ENCODE data around the gene TRPM1. TPM values are rescaled to one million over a fixed set of nuclear protein-coding genes. Genes with fewer than 3 reads are reported as not detected.

The TRPM1 gene
- total RNA-seq, 4 donors from 2014 or later: not detected

- no peaks in the 10 kb centered on the region for H3K4me1 ChIP-seq
- no peaks in the 10 kb centered on the region for H3K9me3 ChIP-seq
- H3K27ac ChIP-seq: no peak overlapping the region
- 47% methylated on average over 3 of the region's 4 CpGs; no CpG with 5 or more reads in 1 of the 2 donors for whole genome bisulfite sequencing, 2 donors (ENCODE audit: low coverage in 1 of 2)
- TF ChIP-seq POLR2A (IDR thresholded peaks at IDR 0.05) (no peak), EP300 (IDR thresholded peaks at IDR 0.05) (no peak), CTCF (IDR thresholded peaks at IDR 0.05) (no peak), POLR2AphosphoS5 (IDR thresholded peaks at IDR 0.05) (no peak)
- H3K36me3 ChIP-seq: no peaks in the 10 kb centered on the region
- no peak overlapping the region for H3K4me3 ChIP-seq
- no peak for ATAC-seq
- peaks cover 7% of the 10 kb centered on the region for H3K27me3 ChIP-seq
Observed at GRCh38 chr15:31102039-31102321, 455 bp upstream of the TRPM1 start.

GRCh38 chr15:31100738-31101137, 787 bp downstream of the TRPM1 start:
- no peak overlapping the region for H3K4me3 ChIP-seq
- no peaks in the 10 kb centered on the region for H3K36me3 ChIP-seq
- no peak for TF ChIP-seq POLR2A (IDR thresholded peaks at IDR 0.05)
- no peak for TF ChIP-seq POLR2AphosphoS5 (IDR thresholded peaks at IDR 0.05)
- no peak for TF ChIP-seq EP300 (IDR thresholded peaks at IDR 0.05)
- no peak for TF ChIP-seq CTCF (IDR thresholded peaks at IDR 0.05)
- no peaks in the 10 kb centered on the region for H3K9me3 ChIP-seq
- H3K27ac ChIP-seq: no peak overlapping the region
- H3K27me3 ChIP-seq: peaks cover 16% of the 10 kb centered on the region
- ATAC-seq: no peak
- H3K4me1 ChIP-seq: no peaks in the 10 kb centered on the region
- WGBS, 2 donors (ENCODE audit: low coverage in 1 of 2): 61 to 79% methylated on average over 5 of the region's 6 CpGs

GRCh38 chr15:31098953-31099740, 2.4 kb downstream of the TRPM1 start:
- Histone ChIP-seq H3K9me3 (no peaks in the 10 kb centered on the region), H3K4me1 (no peaks in the 10 kb centered on the region), H3K27me3 (peaks cover 16% of the 10 kb centered on the region), H3K36me3 (no peaks in the 10 kb centered on the region), H3K27ac (no peak overlapping the region), H3K4me3 (no peak overlapping the region)
- 53 to 75% methylated on average over 4 of the region's 4 CpGs for WGBS, 2 donors (ENCODE audit: low coverage in 1 of 2)
- TF ChIP-seq POLR2A (IDR thresholded peaks at IDR 0.05) (no peak), POLR2AphosphoS5 (IDR thresholded peaks at IDR 0.05) (no peak), EP300 (IDR thresholded peaks at IDR 0.05) (no peak), CTCF (IDR thresholded peaks at IDR 0.05) (no peak)
- no peak for ATAC-seq

GRCh38 chr15:31098491-31098917, 3.0 kb downstream of the TRPM1 start:
- WGBS, 2 donors (ENCODE audit: low coverage in 1 of 2): 50% methylated on average over 5 of the region's 6 CpGs; no CpG with 5 or more reads in 1 of the 2 donors
- Histone ChIP-seq H3K4me3 (no peak overlapping the region), H3K27ac (no peak overlapping the region), H3K27me3 (peaks cover 16% of the 10 kb centered on the region), H3K36me3 (no peaks in the 10 kb centered on the region), H3K9me3 (no peaks in the 10 kb centered on the region), H3K4me1 (no peaks in the 10 kb centered on the region)
- ATAC-seq: no peak
- no peak for TF ChIP-seq CTCF (IDR thresholded peaks at IDR 0.05)
- no peak for TF ChIP-seq POLR2AphosphoS5 (IDR thresholded peaks at IDR 0.05)
- TF ChIP-seq POLR2A (IDR thresholded peaks at IDR 0.05): no peak
- TF ChIP-seq EP300 (IDR thresholded peaks at IDR 0.05): no peak

GRCh38 chr15:31096563-31096962, 5.0 kb downstream of the TRPM1 start:
- Histone ChIP-seq H3K4me3 (no peak overlapping the region), H3K27me3 (peaks cover 13% of the 10 kb centered on the region), H3K27ac (no peak overlapping the region), H3K9me3 (no peaks in the 10 kb centered on the region), H3K4me1 (no peaks in the 10 kb centered on the region), H3K36me3 (no peaks in the 10 kb centered on the region)
- no peak for ATAC-seq
- no peak for TF ChIP-seq EP300 (IDR thresholded peaks at IDR 0.05)
- no peak for TF ChIP-seq POLR2A (IDR thresholded peaks at IDR 0.05)
- no peak for TF ChIP-seq POLR2AphosphoS5 (IDR thresholded peaks at IDR 0.05)
- TF ChIP-seq CTCF (IDR thresholded peaks at IDR 0.05): no peak
- WGBS, 2 donors (ENCODE audit: low coverage in 1 of 2): no CpG with 5 or more reads among the region's 5 CpGs

Data from gastroesophageal sphincter (tissue), 4 donors.